ENCODE results near the gene CCDC9. TPM values are rescaled to one million over a fixed set of nuclear protein-coding genes. Genes with fewer than 3 reads are reported as not detected.

Gene CCDC9
- total RNA-seq, 1 experiment from 2014 or later: 36.9 TPM

DNA sequence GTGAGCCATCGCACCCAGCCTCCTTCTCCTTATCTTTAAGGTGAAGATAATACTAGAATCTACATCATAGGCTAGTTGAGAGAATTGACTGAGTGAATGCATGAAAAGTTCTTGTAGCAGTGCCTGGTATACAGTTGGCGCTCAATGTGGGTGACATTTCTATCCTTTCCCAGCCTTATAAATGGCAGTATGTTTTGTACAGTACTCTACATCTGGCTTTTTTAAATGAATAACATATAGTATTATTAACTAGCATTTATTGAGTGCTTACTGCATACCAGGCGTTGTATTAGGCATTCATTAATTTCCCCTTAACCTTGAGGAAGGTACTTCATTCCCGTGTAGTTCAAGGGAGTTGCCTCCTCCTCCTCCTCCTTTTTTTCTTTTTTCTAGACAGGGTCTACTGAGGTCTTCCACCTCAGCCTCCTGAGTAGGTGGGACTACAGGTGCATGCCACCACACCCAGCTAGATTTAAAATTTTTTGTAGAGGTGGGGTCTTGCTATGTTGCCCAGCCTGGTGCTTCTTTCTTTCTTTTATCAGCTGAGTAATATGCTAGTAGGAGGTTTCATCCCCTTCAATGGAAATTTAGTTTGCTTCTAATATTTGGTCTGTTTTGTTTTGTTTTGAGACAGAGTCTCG is 56.2 kb downstream of the CCDC9 start:
- Mint-ChIP-seq H3K27ac (no peak overlapping the region), H3K36me3 (ENCODE audit: insufficient read depth in 1 of 3, low read depth in 3 of 3) (no peaks in the 10 kb centered on the region), H3K9me3 (no peaks in the 10 kb centered on the region; a peak in 1 of 5 replicates), H3K4me1 (peaks cover 0 to 6% of the 10 kb centered on the region in 2 experiments; a peak in 1 of 4 replicates), H3K27me3 (ENCODE audit: low read depth) (peaks cover 21% of the 10 kb centered on the region), H3K4me3 (no peak overlapping the region)
- no peak overlapping the region for H4K91ac ChIP-seq (ENCODE audit: insufficient read length, low read depth, low read length)
- H2BK5ac ChIP-seq (ENCODE audit: insufficient read length, low read length): no peak overlapping the region
- H3K14ac ChIP-seq (ENCODE audit: insufficient read depth, low read length): no peak overlapping the region
- no peak overlapping the region for H2AFZ ChIP-seq (ENCODE audit: low read length)
- no peaks in the 10 kb centered on the region for H3K23me2 ChIP-seq (ENCODE audit: insufficient read length, low read depth, low read length, poor library complexity, severe bottlenecking)
- H3K9me3 ChIP-seq (ENCODE audit: control insufficient read depth, low read depth, low read length): no peaks in the 10 kb centered on the region
- no peak overlapping the region for H2BK12ac ChIP-seq (ENCODE audit: insufficient read length, low read depth, low read length)
- H3K4me1 ChIP-seq (ENCODE audit: insufficient read depth, low read length): no peaks in the 10 kb centered on the region
- H3K18ac ChIP-seq (ENCODE audit: insufficient read length, low read depth, low read length): no peak overlapping the region
- no peak overlapping the region for H4K8ac ChIP-seq (replicated peaks; ENCODE audit: insufficient read length, low read depth, low read length)
- TF ChIP-seq CTCF (conservative IDR thresholded peaks at IDR 0.05): no peak
- H3K79me2 ChIP-seq (ENCODE audit: insufficient read depth, low read length): no peaks in the 10 kb centered on the region
- H3K23ac ChIP-seq (ENCODE audit: insufficient read length, low read depth, low read length): no peak overlapping the region
- H4K20me1 ChIP-seq (ENCODE audit: control insufficient read depth, insufficient read depth, insufficient read length): no peaks in the 10 kb centered on the region
- H3K9ac ChIP-seq (ENCODE audit: extremely low read depth, insufficient read length, low read length): no peak overlapping the region
- no peak overlapping the region for H2BK20ac ChIP-seq (ENCODE audit: low read depth, low read length, poor library complexity, severe bottlenecking)
- H3K4me2 ChIP-seq (ENCODE audit: insufficient read depth, insufficient read length, low read length): no peak overlapping the region
- no peaks in the 10 kb centered on the region for H3K27me3 ChIP-seq (ENCODE audit: insufficient read depth, low read length)
- no peak for DNase-seq
- H2BK15ac ChIP-seq (ENCODE audit: low read depth, low read length): no peak overlapping the region
- no peak overlapping the region for H3T11ph ChIP-seq (ENCODE audit: low read length)
- no CpG with 5 or more reads among the region's 5 CpGs for WGBS (ENCODE audit: extremely low coverage, insufficient read length, low lambda C conversion rate)
- no peaks in the 10 kb centered on the region for H3K79me1 ChIP-seq (ENCODE audit: insufficient read depth, low read depth, low read length, poor library complexity, severe bottlenecking)
- no peak overlapping the region for H3K4ac ChIP-seq (ENCODE audit: low read depth, low read length)
- no peak overlapping the region for H3K56ac ChIP-seq (ENCODE audit: insufficient read length, low read depth, low read length)
- H4K5ac ChIP-seq (ENCODE audit: insufficient read length, low read depth, low read length): no peak overlapping the region
- no peak overlapping the region for H3K27ac ChIP-seq (ENCODE audit: insufficient read length, low read depth, low read length)
- H2BK120ac ChIP-seq (ENCODE audit: low read depth, low read length, poor library complexity, severe bottlenecking): no peak overlapping the region
- H2AK5ac ChIP-seq (ENCODE audit: insufficient read length, low read length): no peak overlapping the region

Data from H9 (cell line).